ENCODE data around the gene ETV5. TPM values are rescaled to one million over a fixed set of nuclear protein-coding genes. Genes with fewer than 3 reads are reported as not detected.

Gene ETV5
- polyA plus RNA-seq, 3 donors, result 25.7 to 29.8 (median 28.9) TPM

GRCh38 chr3:186097317-186097662 is 11.6 kb downstream of the ETV5 start:
- DNase-seq (ENCODE audit: low read depth in 3 of 3, low spot score in 2 of 3), result no peak

GRCh38 chr3:186096290-186096689 is 12.6 kb downstream of the ETV5 start:
- DNase-seq (ENCODE audit: low read depth in 3 of 3, low spot score in 2 of 3), result no peak

GRCh38 chr3:186095561-186096081 is 13.3 kb downstream of the ETV5 start:
- no peak for DNase-seq (ENCODE audit: low read depth in 3 of 3, low spot score in 2 of 3)

- DNase-seq (ENCODE audit: low read depth in 3 of 3, low spot score in 2 of 3), result no peak
Measured at GRCh38 chr3:186094696-186095425, 14.0 kb downstream of the ETV5 start.

GRCh38 chr3:186094271-186094670 is 14.6 kb downstream of the ETV5 start:
- no peak for DNase-seq (ENCODE audit: low read depth in 3 of 3, low spot score in 2 of 3)

GRCh38 chr3:186093271-186093900 is 15.5 kb downstream of the ETV5 start:
- DNase-seq (ENCODE audit: low read depth in 3 of 3, low spot score in 2 of 3), result no peak

GRCh38 chr3:186092360-186093070 is 16.4 kb downstream of the ETV5 start:
- no peak for DNase-seq (ENCODE audit: low read depth in 3 of 3, low spot score in 2 of 3)

- no peak for DNase-seq (ENCODE audit: low read depth in 3 of 3, low spot score in 2 of 3)
Measured at GRCh38 chr3:186090901-186091300, 18.0 kb downstream of the ETV5 start.

- DNase-seq (ENCODE audit: low read depth in 3 of 3, low spot score in 2 of 3), result no peak
Measured at GRCh38 chr3:186088335-186088734, 20.6 kb downstream of the ETV5 start.

GRCh38 chr3:186084264-186084663 is 24.6 kb downstream of the ETV5 start:
- DNase-seq (ENCODE audit: low read depth in 3 of 3, low spot score in 2 of 3), result no peak

- no peak for DNase-seq (ENCODE audit: low read depth in 3 of 3, low spot score in 2 of 3)
Measured at GRCh38 chr3:186083746-186084145, 25.1 kb downstream of the ETV5 start.

GRCh38 chr3:186082150-186082549 is 26.7 kb downstream of the ETV5 start:
- DNase-seq (ENCODE audit: low read depth in 3 of 3, low spot score in 2 of 3), result no peak

- DNase-seq (ENCODE audit: low read depth in 3 of 3, low spot score in 2 of 3), result no peak
Measured at GRCh38 chr3:186081678-186082077, 27.2 kb downstream of the ETV5 start.

GRCh38 chr3:186080849-186081438 is 27.9 kb downstream of the ETV5 start:
- DNase-seq (ENCODE audit: low read depth in 3 of 3, low spot score in 2 of 3), result no peak

- DNase-seq (ENCODE audit: low read depth in 3 of 3, low spot score in 2 of 3), result no peak
Measured at GRCh38 chr3:186079925-186080324, 29.0 kb downstream of the ETV5 start.

GRCh38 chr3:186077466-186077865 is 31.4 kb downstream of the ETV5 start:
- no peak for DNase-seq (ENCODE audit: low read depth in 3 of 3, low spot score in 2 of 3)

GRCh38 chr3:186075931-186076567 is 32.8 kb downstream of the ETV5 start:
- no peak for DNase-seq (ENCODE audit: low read depth in 3 of 3, low spot score in 2 of 3)

- DNase-seq (ENCODE audit: low read depth in 3 of 3, low spot score in 2 of 3), result no peak
Measured at GRCh38 chr3:186075489-186075888, 33.4 kb downstream of the ETV5 start.

- no peak for DNase-seq (ENCODE audit: low read depth in 3 of 3, low spot score in 2 of 3)
Measured at GRCh38 chr3:186073641-186074040, 35.2 kb downstream of the ETV5 start.

- DNase-seq (ENCODE audit: low read depth in 3 of 3, low spot score in 2 of 3), result no peak
Measured at GRCh38 chr3:186070996-186071395, 37.9 kb downstream of the ETV5 start.

GRCh38 chr3:186070550-186070949 is 38.3 kb downstream of the ETV5 start:
- DNase-seq (ENCODE audit: low read depth in 3 of 3, low spot score in 2 of 3), result no peak
